OCI-LY7 (cell line): Measurements from ENCODE around the gene GNB1. TPM values are rescaled to one million over a fixed set of nuclear protein-coding genes. Genes with fewer than 3 reads are reported as not detected.
A peak's percentile ranks its signal among the peaks of the same experiment; 100 is the strongest.
"Not testable (repeated sequence)": the region's sequence is repeated elsewhere in the genome, so short reads cannot be mapped to it uniquely, and the experiment has no call there.

Source experiments
- BruUV-seq: library from RNA; stranded (reverse); fragments of 400-500 nt; replicated peaks from 2 replicates; lab custom pipeline; 2021; lab: Mats Ljungman, UMichigan
- CTCF ChIA-PET: fragments of 300-600 bp; sonication (Branson Sonifier 250); formaldehyde crosslinking; loops from one replicate; lab custom pipeline; 2022; ENCODE audit warnings: antibody characterized with exemption; ENCODE audit not compliant: unreplicated experiment; lab: Charles Lee
- POLR2A ChIA-PET: fragments of 300-600 bp; sonication (Branson Sonifier 250); formaldehyde crosslinking; loops from one replicate; lab custom pipeline; 2022; ENCODE audit warnings: antibody characterized with exemption; lab: Charles Lee
- DNase-seq: peaks from one replicate; pipeline ENCODE4 v3.0.0-alpha.2; 2015; ENCODE audit warnings: low spot score
- H2AFZ ChIP-seq: fragments of 200-600 bp; sonication (generic), shearing (Covaris generic); 2 replicates; pipeline ENCODE4 v1.6.1; 2014; ENCODE audit warnings: mild to moderate bottlenecking, antibody characterized with exemption, low read length, moderate library complexity
- H3K27ac ChIP-seq: fragments of 200-600 bp; sonication (generic); 2 replicates; pipeline ENCODE4 v1.5.1; 2014; ENCODE audit warnings: mixed run types, low read depth, mild to moderate bottlenecking, moderate library complexity, low read length, inconsistent platforms; ENCODE audit not compliant: poor library complexity, severe bottlenecking
- H3K36me3 ChIP-seq: fragments of 200-600 bp; sonication (generic); 2 replicates; pipeline ENCODE4 v1.6.1; 2014; ENCODE audit warnings: mild to moderate bottlenecking, antibody characterized with exemption, low read length, moderate library complexity, mixed read lengths; ENCODE audit not compliant: insufficient read depth
- H3K4me1 ChIP-seq: fragments of 200-600 bp; sonication (generic); 2 replicates; pipeline ENCODE4 v1.5.1; 2014; ENCODE audit warnings: mild to moderate bottlenecking, low read length; ENCODE audit not compliant: insufficient read depth, poor library complexity, severe bottlenecking
- H3K4me2 ChIP-seq: fragments of 200-600 bp; sonication (generic); 2 replicates; pipeline ENCODE4 v1.6.1; 2014; ENCODE audit warnings: mild to moderate bottlenecking, low read length
- H3K4me3 ChIP-seq: fragments of 200-600 bp; sonication (generic); 2 replicates; pipeline ENCODE4 v1.5.1; 2014; ENCODE audit warnings: mild to moderate bottlenecking, low read depth, low read length; ENCODE audit not compliant: poor library complexity, severe bottlenecking
- H3K79me2 ChIP-seq: fragments of 200-600 bp; sonication (generic); 2 replicates; pipeline ENCODE4 v1.6.1; 2016; ENCODE audit warnings: low read depth, mild to moderate bottlenecking, low read length, moderate library complexity, mixed read lengths; ENCODE audit not compliant: insufficient read depth
- H3K9me2 ChIP-seq: fragments of 200-600 bp; sonication (generic); 2 replicates; pipeline ENCODE4 v1.6.1; 2016; ENCODE audit warnings: mild to moderate bottlenecking, low read length, mixed read lengths; ENCODE audit not compliant: insufficient read depth
- H3K9me3 ChIP-seq: fragments of 200-600 bp; sonication (generic); 2 replicates; pipeline ENCODE4 v1.6.1; 2014; ENCODE audit warnings: mild to moderate bottlenecking, mixed run types, low read length, mixed read lengths
- H4K20me1 ChIP-seq: fragments of 200-600 bp; sonication (generic); 2 replicates; pipeline ENCODE4 v1.6.1; 2014; ENCODE audit warnings: mild to moderate bottlenecking, antibody characterized with exemption, low read length, moderate library complexity, mixed read lengths; ENCODE audit not compliant: insufficient read depth
- EZH2phosphoT487 ChIP-seq: fragments of 200-600 bp; sonication (generic); IDR thresholded peaks from 2 replicates; pipeline ENCODE4 v1.6.1; 2018; ENCODE audit warnings: low read depth, borderline replicate concordance, mild to moderate bottlenecking, mixed run types, antibody characterized with exemption, low read length, moderate library complexity, mixed read lengths
- intact Hi-C: fragments of 100-400 bp; cut with micrococcal nuclease; formaldehyde crosslinking; loops from one replicate; pipeline ENCODE4 v1.10.0; 2022; ENCODE audit not compliant: unreplicated experiment
- total RNA-seq, 2 experiments: library from RNA; depleted of rRNA in 1 of 2; stranded (reverse); fragments of >200 nt in 1 of 2; shearing (Covaris generic) in 1 of 2; gene quantifications; 2 replicates each; pipeline ENCODE4 v1.2.3, GENCODE V29; 2014 to 2022
- TF ChIP-seq, protein P1 (sequence below): fragments of 200-600 bp; sonication (generic); conservative IDR thresholded peaks from 2 replicates; pipeline ENCODE4 v1.5.1; 2014; ENCODE audit warnings: mild to moderate bottlenecking, antibody characterized with exemption, low read length, moderate library complexity, mixed read lengths

The GNB1 gene
- total RNA-seq, 2 experiments from 2014 or later: 101 to 502 TPM

DNA sequence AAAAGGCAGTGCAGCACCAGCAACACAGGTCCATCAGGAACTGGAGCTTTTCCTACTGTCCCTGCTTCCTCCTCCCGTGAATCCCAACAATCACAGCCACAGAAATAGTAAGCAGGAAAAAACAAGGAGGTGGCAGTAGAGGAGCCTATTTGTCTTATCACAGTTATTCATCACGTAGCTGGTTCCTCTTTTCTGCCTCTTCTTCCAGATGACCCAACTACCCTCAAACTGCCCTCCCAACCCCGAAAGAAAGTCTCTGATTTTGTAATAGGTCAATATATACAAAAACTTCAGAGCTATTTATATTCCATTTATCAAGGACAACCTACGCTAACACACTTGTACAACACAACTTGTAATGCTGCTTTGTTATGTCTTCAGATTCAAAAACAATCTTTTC, 21.4 kb downstream of the GNB1 start:
- peak overlapping the region; percentile 54 for H3K27ac ChIP-seq
- H3K4me1 ChIP-seq: peaks cover 37% of the 10 kb centered on the region
- peaks cover 100% of the 10 kb centered on the region for H3K79me2 ChIP-seq
- H3K4me3 ChIP-seq: no peak overlapping the region
- no peak for DNase-seq
- POLR2A ChIA-PET: interaction anchor here (0.5 to 1.0 kb wide), 8 partner anchors 11 to 60 kb away, joined by 3 to 9 read pairs (median 4); no protein-coding TSS in a partner anchor
- CTCF ChIA-PET: no interaction called here
- BruUV-seq: no TSS peak
- H3K36me3 ChIP-seq: peaks cover 94% of the 10 kb centered on the region
- peaks cover 22% of the 10 kb centered on the region for H4K20me1 ChIP-seq
- no peaks in the 10 kb centered on the region for H3K9me2 ChIP-seq
- H2AFZ ChIP-seq: no peak overlapping the region
- H3K4me2 ChIP-seq: peak overlapping the region; percentile 12; the same call in 1 of the 2 replicates
- TF ChIP-seq, protein P1, sequence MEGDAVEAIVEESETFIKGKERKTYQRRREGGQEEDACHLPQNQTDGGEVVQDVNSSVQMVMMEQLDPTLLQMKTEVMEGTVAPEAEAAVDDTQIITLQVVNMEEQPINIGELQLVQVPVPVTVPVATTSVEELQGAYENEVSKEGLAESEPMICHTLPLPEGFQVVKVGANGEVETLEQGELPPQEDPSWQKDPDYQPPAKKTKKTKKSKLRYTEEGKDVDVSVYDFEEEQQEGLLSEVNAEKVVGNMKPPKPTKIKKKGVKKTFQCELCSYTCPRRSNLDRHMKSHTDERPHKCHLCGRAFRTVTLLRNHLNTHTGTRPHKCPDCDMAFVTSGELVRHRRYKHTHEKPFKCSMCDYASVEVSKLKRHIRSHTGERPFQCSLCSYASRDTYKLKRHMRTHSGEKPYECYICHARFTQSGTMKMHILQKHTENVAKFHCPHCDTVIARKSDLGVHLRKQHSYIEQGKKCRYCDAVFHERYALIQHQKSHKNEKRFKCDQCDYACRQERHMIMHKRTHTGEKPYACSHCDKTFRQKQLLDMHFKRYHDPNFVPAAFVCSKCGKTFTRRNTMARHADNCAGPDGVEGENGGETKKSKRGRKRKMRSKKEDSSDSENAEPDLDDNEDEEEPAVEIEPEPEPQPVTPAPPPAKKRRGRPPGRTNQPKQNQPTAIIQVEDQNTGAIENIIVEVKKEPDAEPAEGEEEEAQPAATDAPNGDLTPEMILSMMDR: no peak
- no peak for TF ChIP-seq EZH2phosphoT487
- intact Hi-C loops: no loop called here
- peaks cover 4% of the 10 kb centered on the region; the same call in 1 of the 2 replicates for H3K9me3 ChIP-seq

DNA sequence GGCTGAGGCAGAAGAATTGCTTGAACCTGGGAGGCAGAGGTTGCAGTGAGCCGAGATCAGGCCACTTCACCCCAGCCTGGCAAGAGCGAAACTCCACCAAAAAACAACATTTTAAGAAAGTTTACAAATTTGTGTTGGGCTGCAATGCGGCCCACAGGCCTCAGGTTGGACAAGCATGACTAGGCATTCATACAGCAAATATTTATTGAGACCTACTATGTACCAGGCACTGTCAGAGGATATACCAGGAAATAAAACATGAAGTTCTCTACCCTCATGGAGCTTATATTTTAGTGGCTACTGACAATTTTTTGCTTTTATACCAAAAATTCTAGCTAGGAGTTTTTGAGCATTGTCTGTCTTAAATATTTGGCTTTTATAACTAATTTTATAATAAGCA, 23.7 kb downstream of the GNB1 start:
- H3K4me1 ChIP-seq: peaks cover 59% of the 10 kb centered on the region
- H4K20me1 ChIP-seq: peaks cover 14% of the 10 kb centered on the region
- H3K36me3 ChIP-seq: peaks cover 92% of the 10 kb centered on the region
- no TSS peak for BruUV-seq
- TF ChIP-seq EZH2phosphoT487: no peak
- TF ChIP-seq, protein P1: no peak
- H3K27ac ChIP-seq: no peak overlapping the region
- ChIA-PET CTCF (no interaction called here), POLR2A (interaction anchor here (0.6 to 0.9 kb wide), 4 partner anchors 18 to 404 kb away, joined by 3 to 4 read pairs (median 3); no protein-coding TSS in a partner anchor)
- no peak overlapping the region for H2AFZ ChIP-seq
- peaks cover 100% of the 10 kb centered on the region for H3K79me2 ChIP-seq
- intact Hi-C loops: no loop called here
- no peaks in the 10 kb centered on the region for H3K9me2 ChIP-seq
- no peak overlapping the region for H3K4me3 ChIP-seq
- H3K9me3 ChIP-seq: peaks cover 4% of the 10 kb centered on the region; the same call in 1 of the 2 replicates
- H3K4me2 ChIP-seq: no peak overlapping the region
- DNase-seq: no peak

DNA sequence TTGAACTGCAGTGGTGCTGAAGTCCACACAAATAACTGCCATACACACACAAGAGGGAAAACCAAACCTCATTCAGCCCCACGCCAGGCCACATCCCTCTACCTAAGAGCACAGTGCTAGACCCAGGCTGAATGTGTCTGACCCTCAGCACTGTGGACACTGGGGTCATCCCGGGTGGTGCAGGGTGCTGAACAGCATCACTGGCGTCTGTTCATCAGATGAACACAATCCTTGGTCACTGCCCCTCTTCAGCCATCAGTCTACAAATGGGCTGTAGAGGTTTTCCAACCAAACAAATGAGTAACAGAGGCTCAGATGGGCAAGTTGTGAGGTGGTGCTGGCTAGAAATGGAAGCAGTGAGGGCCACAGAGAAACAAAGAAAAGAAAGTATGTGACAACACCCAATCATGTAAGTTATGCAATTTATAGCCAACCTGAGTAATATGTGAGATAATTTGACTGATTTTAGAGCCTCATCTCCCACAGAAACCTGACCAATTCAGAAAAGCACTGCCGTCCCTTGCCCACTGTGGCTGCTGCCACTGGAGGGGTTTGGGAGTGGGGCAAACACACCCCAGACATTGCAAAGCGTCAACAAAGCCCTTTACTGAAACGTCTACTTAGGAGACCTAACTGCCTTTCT, 27.9 kb downstream of the GNB1 start:
- TF ChIP-seq, protein P1: no peak
- TF ChIP-seq EZH2phosphoT487: no peak
- Histone ChIP-seq H3K27ac (peak overlapping the region; percentile 81), H3K4me2 (peak overlapping the region; percentile 3; the same call in 1 of the 2 replicates), H4K20me1 (peaks cover 20% of the 10 kb centered on the region; the same call in 1 of the 2 replicates), H3K9me2 (no peaks in the 10 kb centered on the region), H3K79me2 (peaks cover 100% of the 10 kb centered on the region), H3K4me3 (no peak overlapping the region), H3K9me3 (no peaks in the 10 kb centered on the region), H3K4me1 (peaks cover 85% of the 10 kb centered on the region), H3K36me3 (peaks cover 72% of the 10 kb centered on the region), H2AFZ (no peak overlapping the region)
- BruUV-seq: no TSS peak
- DNase-seq: no peak
- intact Hi-C loops: no loop called here
- ChIA-PET POLR2A (no interaction called here), CTCF (interaction anchor here (0.6 kb wide), 1 partner anchor 36 kb away, joined by 3 read pairs; no protein-coding TSS in a partner anchor)

DNA sequence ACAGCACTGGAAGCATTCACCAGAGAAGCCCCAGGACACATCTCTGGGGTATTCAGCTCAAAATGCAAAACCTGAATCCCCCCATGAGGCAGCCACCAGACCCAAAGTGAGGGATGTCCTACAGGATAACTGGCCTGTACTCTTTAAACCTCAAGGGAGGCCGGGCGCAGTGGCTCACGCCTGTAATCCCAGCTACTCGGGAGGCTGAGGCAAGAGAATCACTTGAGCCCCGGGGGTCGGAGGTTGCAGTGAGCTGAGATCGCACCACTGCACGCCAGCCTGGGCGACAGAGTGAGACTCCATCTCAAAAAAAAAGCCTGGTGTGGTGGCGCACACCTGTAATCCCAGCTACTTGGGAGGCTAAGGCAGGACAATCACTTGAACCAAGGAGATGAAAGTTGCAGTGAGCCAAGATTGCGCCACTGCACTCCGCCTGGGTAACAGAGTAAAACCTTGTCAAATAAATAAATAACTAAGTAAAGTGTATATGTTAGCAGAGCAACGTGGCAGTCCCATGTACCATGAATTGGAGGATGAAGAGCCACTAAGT, 29.1 kb downstream of the GNB1 start:
- H2AFZ ChIP-seq, intact Hi-C loops, H3K4me3 ChIP-seq, DNase-seq, BruUV-seq, H3K9me3 ChIP-seq, H3K9me2 ChIP-seq: not testable (repeated sequence)
- H3K36me3 ChIP-seq: peaks cover 72% of the 10 kb centered on the region
- peak overlapping the region; percentile 28; the same call in 1 of the 2 replicates for H3K4me2 ChIP-seq
- peaks cover 97% of the 10 kb centered on the region for H3K4me1 ChIP-seq
- H3K79me2 ChIP-seq: peaks cover 100% of the 10 kb centered on the region
- peak overlapping the region; percentile 49 for H3K27ac ChIP-seq
- ChIA-PET POLR2A (interaction anchor here (0.8 to 1.1 kb wide), 2 partner anchors 9 to 44 kb away, joined by 3 read pairs; no protein-coding TSS in a partner anchor), CTCF (interaction anchor here (0.7 kb wide), 1 partner anchor 37 kb away, joined by 4 read pairs; no protein-coding TSS in a partner anchor)
- H4K20me1 ChIP-seq: peaks cover 28% of the 10 kb centered on the region; the same call in 1 of the 2 replicates
